Tibial nerve (tissue), 3 donors: ENCODE measurements around the gene TMEM219.

Experiments used
- CTCF ChIP-seq, 5 experiments: fragments of 200-600 bp in 3 of 5; fragments of 450-650 bp in 2 of 5; sonication (generic) in 3 of 5; IDR thresholded peaks; one replicate each; pipeline ENCODE4 v1.5.1; 2016 to 2019; ENCODE audit warnings: antibody characterized with exemption in 5 of 5, mild to moderate bottlenecking in 3 of 5, moderate library complexity in 2 of 5
- POLR2A ChIP-seq, 2 donors: fragments of 450-650 bp; IDR thresholded peaks; one replicate each; pipeline ENCODE4 v1.6.1; 2017; ENCODE audit warnings: antibody characterized with exemption in 2 of 2, mild to moderate bottlenecking in 2 of 2, moderate library complexity in 2 of 2

GRCh38 chr16:29982560-29983419 lies 20.9 kb downstream of the TMEM219 start:
- TF ChIP-seq POLR2A (IDR thresholded peaks at IDR 0.05) (no peak), CTCF (IDR thresholded peaks at IDR 0.05) (no peak)
